ENCODE results near the gene TRAPPC8. TPM values are rescaled to one million over a fixed set of nuclear protein-coding genes. Genes with fewer than 3 reads are reported as not detected.

TRAPPC8 gene, protein sequence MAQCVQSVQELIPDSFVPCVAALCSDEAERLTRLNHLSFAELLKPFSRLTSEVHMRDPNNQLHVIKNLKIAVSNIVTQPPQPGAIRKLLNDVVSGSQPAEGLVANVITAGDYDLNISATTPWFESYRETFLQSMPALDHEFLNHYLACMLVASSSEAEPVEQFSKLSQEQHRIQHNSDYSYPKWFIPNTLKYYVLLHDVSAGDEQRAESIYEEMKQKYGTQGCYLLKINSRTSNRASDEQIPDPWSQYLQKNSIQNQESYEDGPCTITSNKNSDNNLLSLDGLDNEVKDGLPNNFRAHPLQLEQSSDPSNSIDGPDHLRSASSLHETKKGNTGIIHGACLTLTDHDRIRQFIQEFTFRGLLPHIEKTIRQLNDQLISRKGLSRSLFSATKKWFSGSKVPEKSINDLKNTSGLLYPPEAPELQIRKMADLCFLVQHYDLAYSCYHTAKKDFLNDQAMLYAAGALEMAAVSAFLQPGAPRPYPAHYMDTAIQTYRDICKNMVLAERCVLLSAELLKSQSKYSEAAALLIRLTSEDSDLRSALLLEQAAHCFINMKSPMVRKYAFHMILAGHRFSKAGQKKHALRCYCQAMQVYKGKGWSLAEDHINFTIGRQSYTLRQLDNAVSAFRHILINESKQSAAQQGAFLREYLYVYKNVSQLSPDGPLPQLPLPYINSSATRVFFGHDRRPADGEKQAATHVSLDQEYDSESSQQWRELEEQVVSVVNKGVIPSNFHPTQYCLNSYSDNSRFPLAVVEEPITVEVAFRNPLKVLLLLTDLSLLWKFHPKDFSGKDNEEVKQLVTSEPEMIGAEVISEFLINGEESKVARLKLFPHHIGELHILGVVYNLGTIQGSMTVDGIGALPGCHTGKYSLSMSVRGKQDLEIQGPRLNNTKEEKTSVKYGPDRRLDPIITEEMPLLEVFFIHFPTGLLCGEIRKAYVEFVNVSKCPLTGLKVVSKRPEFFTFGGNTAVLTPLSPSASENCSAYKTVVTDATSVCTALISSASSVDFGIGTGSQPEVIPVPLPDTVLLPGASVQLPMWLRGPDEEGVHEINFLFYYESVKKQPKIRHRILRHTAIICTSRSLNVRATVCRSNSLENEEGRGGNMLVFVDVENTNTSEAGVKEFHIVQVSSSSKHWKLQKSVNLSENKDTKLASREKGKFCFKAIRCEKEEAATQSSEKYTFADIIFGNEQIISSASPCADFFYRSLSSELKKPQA (N-terminal part only)
- 11.3 TPM for polyA plus RNA-seq (2012; ENCODE audit: insufficient read length, low read depth)

DNA sequence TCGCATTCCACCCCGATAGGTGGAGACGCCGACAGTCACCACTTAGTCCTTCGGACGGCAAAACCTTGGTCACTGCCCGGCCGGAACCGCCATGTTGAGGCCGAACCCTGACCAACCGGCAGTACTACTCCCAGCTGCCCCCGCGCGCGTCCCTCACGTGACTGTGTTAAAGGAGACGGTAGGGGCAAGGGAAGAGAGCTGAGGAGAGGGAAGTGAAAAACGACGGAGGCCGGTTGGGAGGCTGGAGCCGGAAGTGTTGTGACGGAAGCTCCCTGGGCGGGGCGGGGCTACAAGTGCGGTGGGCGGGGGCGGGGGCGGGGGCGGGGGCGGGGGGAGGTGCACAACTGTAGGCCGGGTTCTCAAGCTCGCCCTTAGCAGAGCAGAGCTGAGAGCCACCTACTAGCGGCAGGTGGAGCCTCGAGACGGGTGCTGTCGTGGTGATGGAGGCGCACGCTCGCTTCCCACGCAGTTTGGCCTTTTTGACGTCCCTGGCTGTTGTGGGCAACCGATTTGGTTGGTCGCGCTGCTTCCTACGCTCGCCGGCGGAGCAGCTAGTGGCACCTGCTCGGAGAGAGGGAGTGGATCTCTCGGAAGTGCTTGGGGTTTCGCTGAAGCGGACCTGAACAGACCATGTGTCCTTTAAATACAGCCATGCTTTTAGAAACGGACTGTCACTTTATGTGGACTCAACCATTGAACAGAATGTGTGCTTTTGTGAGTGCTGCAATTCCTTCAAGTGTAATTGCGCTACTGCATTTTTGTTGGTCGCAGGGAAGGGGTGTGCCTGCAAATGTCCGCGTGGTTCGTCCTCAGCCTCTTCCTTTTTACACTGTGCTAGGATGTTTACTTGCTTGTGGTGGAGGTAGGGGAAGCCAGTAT is at the start of gene TRAPPC8:
TSS of gene TRAPPC8 (minus strand) at position 130 of the 879 bp plus-strand sequence. CDS start 364 bp downstream, outside the sequence.
- TF ChIP-seq SIN3A (IDR thresholded peaks at IDR 0.05; ENCODE audit: borderline replicate concordance, insufficient read depth, low read length) (peak; percentile 84; the same call in 1 of the 2 replicates), TAF1 (IDR thresholded peaks at IDR 0.05; ENCODE audit: borderline replicate concordance, insufficient read depth, low read length) (peak; percentile 90; the same call in 1 of the 2 replicates), FOXP2 (optimal IDR thresholded peaks at IDR 0.05; ENCODE audit: borderline replicate concordance, extremely low read depth, extremely low read length, insufficient read depth) (peak; percentile 76), POLR2AphosphoS5 (IDR thresholded peaks at IDR 0.05; ENCODE audit: low read depth, low read length) (peak; percentile 86)
- TF ChIP-seq, protein P1, sequence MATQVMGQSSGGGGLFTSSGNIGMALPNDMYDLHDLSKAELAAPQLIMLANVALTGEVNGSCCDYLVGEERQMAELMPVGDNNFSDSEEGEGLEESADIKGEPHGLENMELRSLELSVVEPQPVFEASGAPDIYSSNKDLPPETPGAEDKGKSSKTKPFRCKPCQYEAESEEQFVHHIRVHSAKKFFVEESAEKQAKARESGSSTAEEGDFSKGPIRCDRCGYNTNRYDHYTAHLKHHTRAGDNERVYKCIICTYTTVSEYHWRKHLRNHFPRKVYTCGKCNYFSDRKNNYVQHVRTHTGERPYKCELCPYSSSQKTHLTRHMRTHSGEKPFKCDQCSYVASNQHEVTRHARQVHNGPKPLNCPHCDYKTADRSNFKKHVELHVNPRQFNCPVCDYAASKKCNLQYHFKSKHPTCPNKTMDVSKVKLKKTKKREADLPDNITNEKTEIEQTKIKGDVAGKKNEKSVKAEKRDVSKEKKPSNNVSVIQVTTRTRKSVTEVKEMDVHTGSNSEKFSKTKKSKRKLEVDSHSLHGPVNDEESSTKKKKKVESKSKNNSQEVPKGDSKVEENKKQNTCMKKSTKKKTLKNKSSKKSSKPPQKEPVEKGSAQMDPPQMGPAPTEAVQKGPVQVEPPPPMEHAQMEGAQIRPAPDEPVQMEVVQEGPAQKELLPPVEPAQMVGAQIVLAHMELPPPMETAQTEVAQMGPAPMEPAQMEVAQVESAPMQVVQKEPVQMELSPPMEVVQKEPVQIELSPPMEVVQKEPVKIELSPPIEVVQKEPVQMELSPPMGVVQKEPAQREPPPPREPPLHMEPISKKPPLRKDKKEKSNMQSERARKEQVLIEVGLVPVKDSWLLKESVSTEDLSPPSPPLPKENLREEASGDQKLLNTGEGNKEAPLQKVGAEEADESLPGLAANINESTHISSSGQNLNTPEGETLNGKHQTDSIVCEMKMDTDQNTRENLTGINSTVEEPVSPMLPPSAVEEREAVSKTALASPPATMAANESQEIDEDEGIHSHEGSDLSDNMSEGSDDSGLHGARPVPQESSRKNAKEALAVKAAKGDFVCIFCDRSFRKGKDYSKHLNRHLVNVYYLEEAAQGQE (IDR thresholded peaks at IDR 0.05; ENCODE audit: insufficient read depth in 1 of 2, low read depth in 2 of 2, low read length in 2 of 2): peak; percentile 27 to 68; a peak in 2 of 4 replicates

DNA sequence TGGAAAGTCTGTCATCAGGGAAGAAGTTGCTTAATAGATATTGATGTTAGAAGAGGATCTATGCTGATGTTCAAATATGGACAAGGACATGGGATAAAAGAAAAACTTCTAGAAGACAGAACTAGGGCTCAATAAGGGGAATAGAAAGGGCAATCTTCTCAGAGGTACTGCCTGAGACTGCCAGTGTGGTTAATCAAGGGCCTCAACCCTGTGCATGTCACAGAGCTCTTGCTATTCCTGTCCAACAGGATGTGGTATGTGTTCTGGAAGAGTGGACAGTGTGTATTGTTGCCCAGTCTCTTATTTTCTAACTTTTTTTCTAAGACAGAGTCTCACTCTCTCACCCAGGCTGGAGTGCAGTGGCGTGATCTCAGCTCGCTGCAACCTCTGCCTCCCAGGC is 47.9 kb upstream of the TRAPPC8 start:
- TF ChIP-seq SIN3A (IDR thresholded peaks at IDR 0.05; ENCODE audit: borderline replicate concordance, insufficient read depth, low read length) (no peak), FOXP2 (optimal IDR thresholded peaks at IDR 0.05; ENCODE audit: borderline replicate concordance, extremely low read depth, extremely low read length, insufficient read depth) (no peak), TAF1 (IDR thresholded peaks at IDR 0.05; ENCODE audit: borderline replicate concordance, insufficient read depth, low read length) (no peak), POLR2AphosphoS5 (IDR thresholded peaks at IDR 0.05; ENCODE audit: low read depth, low read length) (no peak)
- TF ChIP-seq, protein P1 (IDR thresholded peaks at IDR 0.05; ENCODE audit: insufficient read depth in 1 of 2, low read depth in 2 of 2, low read length in 2 of 2): no peak

DNA sequence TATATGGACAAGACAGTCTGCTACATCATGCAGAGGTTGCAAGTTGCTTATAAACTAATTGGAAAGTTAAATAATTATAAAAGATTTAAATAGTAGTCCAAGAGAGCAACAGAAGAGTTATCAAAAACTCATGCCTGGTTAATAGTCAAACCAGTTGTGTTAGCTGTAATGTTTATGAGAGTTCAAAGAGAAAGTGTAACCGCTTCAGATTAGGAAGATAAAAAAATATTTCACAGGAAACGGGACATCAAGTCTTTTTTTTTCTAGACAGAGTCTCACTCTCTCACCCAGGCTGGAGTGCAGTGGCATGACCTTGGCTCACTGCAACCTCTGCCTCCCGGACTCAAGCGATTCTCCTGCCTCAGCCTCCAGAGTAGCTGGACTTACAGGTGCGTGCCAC is 41.0 kb upstream of the TRAPPC8 start:
- TF ChIP-seq FOXP2 (optimal IDR thresholded peaks at IDR 0.05; ENCODE audit: borderline replicate concordance, extremely low read depth, extremely low read length, insufficient read depth): no peak
- no peak for TF ChIP-seq POLR2AphosphoS5 (IDR thresholded peaks at IDR 0.05; ENCODE audit: low read depth, low read length)
- no peak for TF ChIP-seq TAF1 (IDR thresholded peaks at IDR 0.05; ENCODE audit: borderline replicate concordance, insufficient read depth, low read length)
- no peak for TF ChIP-seq SIN3A (IDR thresholded peaks at IDR 0.05; ENCODE audit: borderline replicate concordance, insufficient read depth, low read length)
- TF ChIP-seq, protein P1 (IDR thresholded peaks at IDR 0.05; ENCODE audit: insufficient read depth in 1 of 2, low read depth in 2 of 2, low read length in 2 of 2): no peak

DNA sequence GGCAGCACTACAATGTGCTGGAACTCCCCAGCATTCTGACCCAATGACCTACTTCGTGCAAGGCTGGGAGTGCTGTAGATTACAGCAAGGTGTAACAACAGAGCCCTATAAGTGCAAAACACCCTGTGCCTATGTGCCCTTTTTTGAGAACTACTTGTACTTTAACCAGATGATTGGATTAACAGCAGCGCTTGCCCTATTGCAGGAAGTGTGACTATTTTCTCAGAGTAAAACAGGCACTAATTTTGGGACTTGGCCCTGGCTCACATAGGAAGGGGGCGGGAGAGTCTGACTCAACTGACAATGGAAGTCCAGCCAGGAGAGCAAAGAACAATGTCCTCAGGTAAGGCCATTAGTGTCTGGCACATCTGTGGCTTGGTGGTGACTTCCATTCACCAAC is 40.1 kb upstream of the TRAPPC8 start:
- no peak for TF ChIP-seq POLR2AphosphoS5 (IDR thresholded peaks at IDR 0.05; ENCODE audit: low read depth, low read length)
- no peak for TF ChIP-seq FOXP2 (optimal IDR thresholded peaks at IDR 0.05; ENCODE audit: borderline replicate concordance, extremely low read depth, extremely low read length, insufficient read depth)
- no peak for TF ChIP-seq SIN3A (IDR thresholded peaks at IDR 0.05; ENCODE audit: borderline replicate concordance, insufficient read depth, low read length)
- TF ChIP-seq TAF1 (IDR thresholded peaks at IDR 0.05; ENCODE audit: borderline replicate concordance, insufficient read depth, low read length): no peak
- TF ChIP-seq, protein P1 (IDR thresholded peaks at IDR 0.05; ENCODE audit: insufficient read depth in 1 of 2, low read depth in 2 of 2, low read length in 2 of 2): no peak
